ENCODE results near the gene ABCA10. TPM values are rescaled to one million over a fixed set of nuclear protein-coding genes. Genes with fewer than 3 reads are reported as not detected.
"Not testable (repeated sequence)": the region's sequence is repeated elsewhere in the genome, so short reads cannot be mapped to it uniquely, and the experiment has no call there.

Gene ABCA10
- total RNA-seq, 1 donor from 2014 or later, result 0.50 TPM

GRCh38 chr17:69218986-69219385 is 9.6 kb downstream of the ABCA10 start:
- H3K36me3 Mint-ChIP-seq (ENCODE audit: low read depth), result no peaks in the 10 kb centered on the region
- H3K27ac Mint-ChIP-seq (ENCODE audit: unreplicated experiment), result no peak overlapping the region
- no peak overlapping the region for H3K4me3 Mint-ChIP-seq (ENCODE audit: unreplicated experiment)
- H3K4me1 Mint-ChIP-seq (ENCODE audit: low read depth), result peaks cover 6% of the 10 kb centered on the region
- TF ChIP-seq, protein P1, sequence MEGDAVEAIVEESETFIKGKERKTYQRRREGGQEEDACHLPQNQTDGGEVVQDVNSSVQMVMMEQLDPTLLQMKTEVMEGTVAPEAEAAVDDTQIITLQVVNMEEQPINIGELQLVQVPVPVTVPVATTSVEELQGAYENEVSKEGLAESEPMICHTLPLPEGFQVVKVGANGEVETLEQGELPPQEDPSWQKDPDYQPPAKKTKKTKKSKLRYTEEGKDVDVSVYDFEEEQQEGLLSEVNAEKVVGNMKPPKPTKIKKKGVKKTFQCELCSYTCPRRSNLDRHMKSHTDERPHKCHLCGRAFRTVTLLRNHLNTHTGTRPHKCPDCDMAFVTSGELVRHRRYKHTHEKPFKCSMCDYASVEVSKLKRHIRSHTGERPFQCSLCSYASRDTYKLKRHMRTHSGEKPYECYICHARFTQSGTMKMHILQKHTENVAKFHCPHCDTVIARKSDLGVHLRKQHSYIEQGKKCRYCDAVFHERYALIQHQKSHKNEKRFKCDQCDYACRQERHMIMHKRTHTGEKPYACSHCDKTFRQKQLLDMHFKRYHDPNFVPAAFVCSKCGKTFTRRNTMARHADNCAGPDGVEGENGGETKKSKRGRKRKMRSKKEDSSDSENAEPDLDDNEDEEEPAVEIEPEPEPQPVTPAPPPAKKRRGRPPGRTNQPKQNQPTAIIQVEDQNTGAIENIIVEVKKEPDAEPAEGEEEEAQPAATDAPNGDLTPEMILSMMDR (IDR thresholded peaks at IDR 0.05), result no peak
- H3K9me3 Mint-ChIP-seq (ENCODE audit: low read depth), result no peaks in the 10 kb centered on the region
- DNase-seq (ENCODE audit: low spot score), result no peak
- H3K27me3 Mint-ChIP-seq (ENCODE audit: low read depth), result no peaks in the 10 kb centered on the region

DNA sequence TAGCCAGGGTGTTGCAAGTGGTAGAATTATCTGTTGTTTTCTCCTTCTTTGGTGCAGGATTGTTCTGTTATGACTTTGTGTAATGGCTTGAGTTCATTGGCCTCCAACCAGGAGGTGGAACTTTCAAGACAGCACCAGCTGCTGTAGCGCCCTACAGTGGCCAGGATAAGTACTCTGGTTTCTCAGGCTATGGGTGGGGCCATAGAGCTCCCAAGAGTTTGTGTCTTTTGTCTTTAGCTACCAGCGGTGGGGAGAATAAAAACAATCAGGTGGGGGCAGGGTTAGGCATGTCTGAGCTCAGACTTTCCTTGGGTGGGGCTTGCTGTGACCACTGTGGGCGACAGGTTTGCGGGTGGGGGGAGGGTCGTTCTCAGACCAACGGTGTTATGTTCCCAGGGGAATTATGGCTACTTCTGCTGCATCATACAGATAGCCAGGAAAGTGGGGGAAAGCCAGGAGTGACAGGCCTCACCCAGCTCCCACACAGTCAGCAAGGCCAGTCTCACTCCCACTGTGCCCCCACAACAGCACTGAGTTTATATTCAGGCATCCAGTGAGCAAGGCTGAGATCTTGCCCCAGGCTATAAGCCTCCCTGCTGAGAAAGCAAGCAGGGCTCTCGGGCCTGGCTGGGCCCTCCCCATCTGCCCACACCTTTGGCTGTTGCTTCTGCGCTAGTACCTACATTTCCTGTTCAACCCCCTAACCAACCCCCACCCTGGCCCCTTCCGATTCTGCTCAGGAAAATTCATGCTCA is 15.4 kb downstream of the ABCA10 start:
- H3K4me3 Mint-ChIP-seq (ENCODE audit: unreplicated experiment), result no peak overlapping the region
- no peak overlapping the region for H3K27ac Mint-ChIP-seq (ENCODE audit: unreplicated experiment)
- TF ChIP-seq, protein P1 (IDR thresholded peaks at IDR 0.05), result no peak
- peaks cover 17% of the 10 kb centered on the region for H3K9me3 Mint-ChIP-seq (ENCODE audit: low read depth)
- no peaks in the 10 kb centered on the region for H3K4me1 Mint-ChIP-seq (ENCODE audit: low read depth)
- no peak for DNase-seq (ENCODE audit: low spot score)
- peaks cover 2% of the 10 kb centered on the region for H3K36me3 Mint-ChIP-seq (ENCODE audit: low read depth)
- no peaks in the 10 kb centered on the region for H3K27me3 Mint-ChIP-seq (ENCODE audit: low read depth)

- no peak for DNase-seq (ENCODE audit: low spot score)
- peaks cover 2% of the 10 kb centered on the region for H3K36me3 Mint-ChIP-seq (ENCODE audit: low read depth)
- peaks cover 17% of the 10 kb centered on the region for H3K9me3 Mint-ChIP-seq (ENCODE audit: low read depth)
- H3K4me1 Mint-ChIP-seq (ENCODE audit: low read depth), result no peaks in the 10 kb centered on the region
- H3K27ac Mint-ChIP-seq (ENCODE audit: unreplicated experiment), result no peak overlapping the region
- H3K27me3 Mint-ChIP-seq (ENCODE audit: low read depth), result no peaks in the 10 kb centered on the region
- no peak overlapping the region for H3K4me3 Mint-ChIP-seq (ENCODE audit: unreplicated experiment)
- TF ChIP-seq, protein P1 (IDR thresholded peaks at IDR 0.05), result no peak
Measured at GRCh38 chr17:69208640-69209039, 20.0 kb downstream of the ABCA10 start.

GRCh38 chr17:69207151-69207550 is 21.5 kb downstream of the ABCA10 start:
- DNase-seq (ENCODE audit: low spot score), result no peak
- no peaks in the 10 kb centered on the region for H3K27me3 Mint-ChIP-seq (ENCODE audit: low read depth)
- H3K36me3 Mint-ChIP-seq (ENCODE audit: low read depth), result peaks cover 2% of the 10 kb centered on the region
- H3K9me3 Mint-ChIP-seq (ENCODE audit: low read depth), result peaks cover 7% of the 10 kb centered on the region
- TF ChIP-seq, protein P1 (IDR thresholded peaks at IDR 0.05), result no peak
- no peak overlapping the region for H3K27ac Mint-ChIP-seq (ENCODE audit: unreplicated experiment)
- H3K4me1 Mint-ChIP-seq (ENCODE audit: low read depth), result no peaks in the 10 kb centered on the region
- no peak overlapping the region for H3K4me3 Mint-ChIP-seq (ENCODE audit: unreplicated experiment)

- Mint-ChIP-seq H3K36me3 (ENCODE audit: low read depth) (no peaks in the 10 kb centered on the region), H3K4me1 (ENCODE audit: low read depth) (no peaks in the 10 kb centered on the region), H3K4me3 (ENCODE audit: unreplicated experiment) (no peak overlapping the region), H3K9me3 (ENCODE audit: low read depth) (no peaks in the 10 kb centered on the region), H3K27me3 (ENCODE audit: low read depth) (no peaks in the 10 kb centered on the region), H3K27ac (ENCODE audit: unreplicated experiment) (no peak overlapping the region)
- DNase-seq (ENCODE audit: low spot score), result no peak
- TF ChIP-seq, protein P1 (IDR thresholded peaks at IDR 0.05), result no peak
Measured at GRCh38 chr17:69198238-69198637, 30.4 kb downstream of the ABCA10 start.

DNA sequence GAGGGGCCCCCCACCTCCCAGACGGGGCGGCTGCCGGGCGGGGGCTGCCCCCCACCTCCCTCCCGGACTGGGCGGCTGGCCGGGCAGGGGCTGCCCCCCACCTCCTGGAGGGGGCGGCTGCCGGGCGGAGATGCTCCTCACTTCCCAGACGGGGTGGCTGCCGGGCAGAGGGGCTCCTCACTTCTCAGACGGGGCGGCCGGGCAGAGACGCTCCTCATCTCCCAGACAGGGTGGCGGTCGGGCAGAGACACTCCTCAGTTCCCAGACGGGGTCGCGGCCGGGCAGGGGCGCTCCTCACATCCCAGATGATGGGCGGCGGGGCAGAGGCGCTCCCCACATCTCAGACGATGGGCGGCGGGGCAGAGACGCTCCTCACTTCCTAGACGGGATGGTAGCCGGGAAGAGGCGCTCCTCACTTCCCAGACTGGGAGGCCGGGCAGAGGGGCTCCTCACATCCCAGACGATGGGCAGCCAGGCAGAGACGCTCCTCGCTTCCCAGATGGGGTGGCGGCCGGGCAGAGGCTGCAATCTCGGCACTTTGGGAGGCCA is 32.4 kb downstream of the ABCA10 start:
- H3K4me1 Mint-ChIP-seq (ENCODE audit: low read depth); H3K4me3 Mint-ChIP-seq (ENCODE audit: unreplicated experiment); H3K27ac Mint-ChIP-seq (ENCODE audit: unreplicated experiment); H3K36me3 Mint-ChIP-seq (ENCODE audit: low read depth); H3K9me3 Mint-ChIP-seq (ENCODE audit: low read depth); H3K27me3 Mint-ChIP-seq (ENCODE audit: low read depth): not testable (repeated sequence)
- peak; percentile 65 for DNase-seq (ENCODE audit: low spot score)

All from chondrocyte (in vitro differentiated cells).